ENCODE measurements around the gene ARPC2.

GRCh38 chr2:218298314-218298875, 81.4 kb downstream of the ARPC2 start:
- TF ChIP-seq SP1 (IDR thresholded peaks at IDR 0.05) = no peak
- no peak for TF ChIP-seq CTCF (IDR thresholded peaks at IDR 0.05; ENCODE audit: low read depth, low read length, missing input control)
- no peak for TF ChIP-seq GABPA (IDR thresholded peaks at IDR 0.05 in 1 of 2, conservative IDR thresholded peaks at IDR 0.05 in 1 of 2)
